IMR-90 (cell line): Measurements from ENCODE around the gene SEC24D. TPM values are rescaled to one million over a fixed set of nuclear protein-coding genes. Genes with fewer than 3 reads are reported as not detected.
A peak's percentile ranks its signal among the peaks of the same experiment; 100 is the strongest.

Experiments
- ATAC-seq: fragments of 200-7000 bp; cut with Tn5 transposase; 2 replicates; pipeline ENCODE4 v1.9.1; 2020; ENCODE audit warnings: low read depth, mild to moderate bottlenecking, moderate library complexity
- BruUV-seq: library from RNA; stranded (reverse); fragments of 400-500 nt; replicated peaks from 2 replicates; lab custom pipeline; 2021; lab: Mats Ljungman, UMichigan
- CTCF ChIA-PET: fragments of 300-600 bp; formaldehyde crosslinking; extraction: SDS; loops from one replicate; lab custom pipeline; 2021; ENCODE audit warnings: antibody characterized with exemption; lab: Yijun Ruan, JAX
- POLR2A ChIA-PET: fragments of 300-600 bp; sonication (Branson Sonifier 250); formaldehyde crosslinking; loops from one replicate; lab custom pipeline; 2022; ENCODE audit warnings: antibody characterized with exemption; ENCODE audit not compliant: unreplicated experiment; lab: Charles Lee
- DNase-seq: peaks from one replicate; pipeline ENCODE4 v3.0.0; 2013
- H2AFZ ChIP-seq: replicated peaks from 2 replicates; pipeline ENCODE3; 2013; ENCODE audit warnings: low read length, mild to moderate bottlenecking; ENCODE audit not compliant: poor library complexity
- H2AK5ac ChIP-seq: 2 replicates; pipeline ENCODE4 v1.6.1; 2013; ENCODE audit warnings: low read depth, low read length, inconsistent platforms
- H2AK9ac ChIP-seq: replicated peaks from 2 replicates; pipeline ENCODE3; 2013; ENCODE audit warnings: mild to moderate bottlenecking, low read depth, low read length, moderate library complexity; ENCODE audit not compliant: poor library complexity
- H2BK120ac ChIP-seq: 2 replicates; pipeline ENCODE4 v1.6.1; 2013; ENCODE audit warnings: low read depth, low read length, inconsistent platforms
- H2BK15ac ChIP-seq: 3 replicates; pipeline ENCODE4 v1.6.1; 2013; ENCODE audit warnings: low read depth, low read length, inconsistent platforms
- H2BK20ac ChIP-seq: 2 replicates; pipeline ENCODE4 v1.6.1; 2013; ENCODE audit warnings: low read depth, mild to moderate bottlenecking, inconsistent platforms, low read length, moderate library complexity
- H2BK5ac ChIP-seq: 2 replicates; pipeline ENCODE4 v1.6.1; 2013; ENCODE audit warnings: mild to moderate bottlenecking, low read depth, low read length, inconsistent platforms; ENCODE audit not compliant: poor library complexity, severe bottlenecking
- H3K14ac ChIP-seq: replicated peaks from 2 replicates; pipeline ENCODE4 v1.6.1; 2013; ENCODE audit warnings: low read depth, low read length, inconsistent platforms
- H3K18ac ChIP-seq: 2 replicates; pipeline ENCODE4 v1.6.1; 2013; ENCODE audit warnings: low read depth, low read length, control low read depth
- H3K23ac ChIP-seq: 2 replicates; pipeline ENCODE4 v1.6.1; 2013; ENCODE audit warnings: low read depth, low read length, inconsistent platforms
- H3K27ac ChIP-seq: 2 replicates; pipeline ENCODE4 v1.5.1; 2013; ENCODE audit warnings: mild to moderate bottlenecking, control low read depth, low read length; ENCODE audit not compliant: insufficient read depth
- H3K27me3 ChIP-seq: 2 replicates; pipeline ENCODE4 v1.6.1; 2013; ENCODE audit warnings: low read length; ENCODE audit not compliant: control insufficient read depth, insufficient read depth
- H3K36me3 ChIP-seq: 2 replicates; pipeline ENCODE4 v1.6.1; 2013; ENCODE audit warnings: low read length, mixed read lengths; ENCODE audit not compliant: control insufficient read depth, insufficient read depth
- H3K4ac ChIP-seq: 2 replicates; pipeline ENCODE4 v1.6.1; 2013; ENCODE audit warnings: low read depth, low read length, inconsistent platforms
- H3K4me1 ChIP-seq: 2 replicates; pipeline ENCODE4 v1.6.1; 2013; ENCODE audit warnings: low read length, mixed read lengths; ENCODE audit not compliant: control insufficient read depth, insufficient read depth
- H3K4me2 ChIP-seq: 2 replicates; pipeline ENCODE4 v1.6.1; 2013; ENCODE audit warnings: low read depth, mild to moderate bottlenecking, control low read depth, low read length, moderate library complexity
- H3K4me3 ChIP-seq: 2 replicates; pipeline ENCODE4 v1.5.1; 2013; ENCODE audit warnings: low read depth, mild to moderate bottlenecking, control low read depth, low read length, moderate library complexity; ENCODE audit not compliant: insufficient read depth
- H3K56ac ChIP-seq: 2 replicates; pipeline ENCODE4 v1.6.1; 2013; ENCODE audit warnings: low read length, inconsistent platforms; ENCODE audit not compliant: insufficient read depth; ENCODE audit errors: extremely low read depth
- H3K79me1 ChIP-seq, 2 experiments: 2 replicates each; pipeline ENCODE4 v1.6.1; 2013; ENCODE audit warnings: low read length in 2 of 2, inconsistent platforms in 1 of 2, low read depth in 1 of 2
- H3K9ac ChIP-seq: 2 replicates; pipeline ENCODE4 v1.6.1; 2013; ENCODE audit warnings: low read depth, low read length, control low read depth
- H3K9me1 ChIP-seq: 2 replicates; pipeline ENCODE4 v1.6.1; 2013; ENCODE audit warnings: low read length, inconsistent platforms; ENCODE audit not compliant: insufficient read depth
- H3K9me3 ChIP-seq: 2 replicates; pipeline ENCODE4 v1.6.1; 2013; ENCODE audit warnings: low read length; ENCODE audit not compliant: control insufficient read depth, insufficient read depth
- H4K20me1 ChIP-seq: 2 replicates; pipeline ENCODE4 v1.6.1; 2013; ENCODE audit warnings: low read length, inconsistent platforms; ENCODE audit not compliant: insufficient read depth
- H4K5ac ChIP-seq: 2 replicates; pipeline ENCODE4 v1.6.1; 2013; ENCODE audit warnings: mild to moderate bottlenecking, low read depth, low read length, control low read depth
- H4K8ac ChIP-seq, 2 experiments: 2 replicates each; pipeline ENCODE4 v1.6.1; 2013; ENCODE audit warnings: low read depth in 2 of 2, low read length in 2 of 2, control low read depth in 1 of 2, inconsistent platforms in 1 of 2
- H4K91ac ChIP-seq: 2 replicates; pipeline ENCODE4 v1.6.1; 2013; ENCODE audit warnings: low read depth, low read length, inconsistent platforms; ENCODE audit not compliant: insufficient read depth
- BHLHE40 ChIP-seq: fragments of 150-350 bp; IDR thresholded peaks from 2 replicates; pipeline ENCODE4 v1.6.1; 2016; ENCODE audit warnings: mild to moderate bottlenecking, low read depth, low read length
- FOS ChIP-seq: fragments of 150-350 bp; IDR thresholded peaks from 2 replicates; pipeline ENCODE4 v1.6.1; 2016; ENCODE audit warnings: low read depth, low read length
- MAZ ChIP-seq: IDR thresholded peaks from 2 replicates; pipeline ENCODE4 v1.6.1; 2012; ENCODE audit warnings: low read depth, mild to moderate bottlenecking, low read length, improper control_type of control experiment, moderate library complexity, borderline replicate concordance
- RAD21 ChIP-seq: IDR thresholded peaks from 2 replicates; pipeline ENCODE4 v1.6.1; 2012; ENCODE audit warnings: low read length, improper control_type of control experiment
- RFX5 ChIP-seq: IDR thresholded peaks from 2 replicates; pipeline ENCODE4 v1.8.0; 2012; ENCODE audit warnings: low read depth, mild to moderate bottlenecking, low read length, moderate library complexity
- SMC3 ChIP-seq: fragments of 150-350 bp; IDR thresholded peaks from 2 replicates; pipeline ENCODE4 v1.6.1; 2016; ENCODE audit warnings: low read depth, mild to moderate bottlenecking, antibody characterized with exemption, low read length, moderate library complexity
- dilution Hi-C: fragments of 300-500 bp; cut with HindIII; formaldehyde crosslinking; loops from one replicate; pipeline ENCODE4 v1.14.3; 2018; ENCODE audit warnings: low sequenced_read_pairs; ENCODE audit not compliant: unreplicated experiment
- in situ Hi-C: fragments of 300-500 bp; cut with MboI; formaldehyde crosslinking; loops from 3 replicates; pipeline ENCODE4 v1.14.3; 2019; ENCODE audit warnings: low sequenced_read_pairs, inconsistent platforms, mixed read lengths
- intact Hi-C: fragments of 100-400 bp; cut with micrococcal nuclease; formaldehyde crosslinking; loops from 2 replicates; pipeline ENCODE4 v1.10.0; 2022
- polyA plus RNA-seq, 3 experiments: library from polyadenylated mRNA; depleted of rRNA; stranded (reverse); fragments of >200 nt; gene quantifications; 2 replicates each; pipeline ENCODE4 v1.2.3, GENCODE V29; 2012; ENCODE audit warnings: low replicate concordance in 1 of 3
- total RNA-seq: library from RNA; depleted of rRNA; stranded (reverse); fragments of >200 nt; gene quantifications from 2 replicates; pipeline ENCODE4 v1.2.3, GENCODE V29; 2012
- TF ChIP-seq, protein P1 (sequence below): fragments of 150-350 bp; IDR thresholded peaks from 2 replicates; pipeline ENCODE4 v1.6.1; 2017; ENCODE audit warnings: mild to moderate bottlenecking, antibody characterized with exemption, low read length, low read depth
- TF ChIP-seq, protein P2 (sequence below): fragments of 150-350 bp; IDR thresholded peaks from 2 replicates; pipeline ENCODE4 v1.6.1; 2016; ENCODE audit warnings: low read depth, mild to moderate bottlenecking, low read length, moderate library complexity, borderline replicate concordance

The SEC24D gene
- total and polyA plus RNA-seq, 2 of the 4 experiments (the other 2 are of a cell fraction), result 93.2 to 111 TPM

DNA sequence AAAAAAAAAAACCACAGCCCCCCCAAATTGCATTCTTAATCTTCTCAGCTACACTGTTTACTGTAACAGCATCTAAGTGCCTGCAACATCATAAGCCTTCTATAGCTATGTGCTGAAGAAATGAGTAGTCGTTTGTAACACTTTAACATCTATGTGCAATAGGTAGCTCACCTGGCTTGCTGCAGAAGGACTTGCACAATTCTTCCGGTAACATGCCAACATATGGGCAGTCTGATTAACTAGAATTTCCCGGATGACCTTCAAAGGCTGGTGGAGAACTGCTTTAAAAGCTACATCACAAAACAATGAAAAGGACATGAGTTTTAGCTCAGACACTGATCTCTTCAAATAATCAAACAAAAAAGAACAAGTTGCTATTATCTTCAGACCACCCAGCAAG is 97.8 kb downstream of the SEC24D start (continued):
- TF ChIP-seq, protein P1, sequence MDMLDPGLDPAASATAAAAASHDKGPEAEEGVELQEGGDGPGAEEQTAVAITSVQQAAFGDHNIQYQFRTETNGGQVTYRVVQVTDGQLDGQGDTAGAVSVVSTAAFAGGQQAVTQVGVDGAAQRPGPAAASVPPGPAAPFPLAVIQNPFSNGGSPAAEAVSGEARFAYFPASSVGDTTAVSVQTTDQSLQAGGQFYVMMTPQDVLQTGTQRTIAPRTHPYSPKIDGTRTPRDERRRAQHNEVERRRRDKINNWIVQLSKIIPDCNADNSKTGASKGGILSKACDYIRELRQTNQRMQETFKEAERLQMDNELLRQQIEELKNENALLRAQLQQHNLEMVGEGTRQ, result no peak
- TF ChIP-seq RAD21, result no peak

DNA sequence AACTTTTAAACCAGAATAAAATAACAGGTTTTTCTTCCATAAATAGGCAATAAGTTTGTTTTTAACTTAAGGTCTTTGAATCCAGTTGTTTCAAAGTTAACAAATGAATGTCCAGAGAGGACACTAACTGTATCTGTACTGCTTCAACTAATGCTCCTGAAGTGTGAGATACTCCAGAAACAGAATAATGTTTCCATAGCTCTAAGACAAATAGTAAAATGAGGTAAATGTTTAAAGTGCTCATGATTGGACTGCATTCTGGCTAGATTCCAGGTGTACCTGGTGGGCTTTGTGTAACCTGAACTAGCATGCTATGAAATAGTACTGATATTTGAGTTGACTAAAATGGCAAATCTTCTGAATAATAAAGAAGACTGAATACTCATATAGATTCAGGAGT is 99.0 kb downstream of the SEC24D start:
- Histone ChIP-seq H4K91ac (no peak overlapping the region), H4K5ac (no peak overlapping the region), H2BK120ac (no peak overlapping the region), H3K36me3 (peaks cover 44% of the 10 kb centered on the region), H4K20me1 (peaks cover 6% of the 10 kb centered on the region; the same call in 1 of the 2 replicates), H3K79me1 (peaks cover 22 to 36% of the 10 kb centered on the region in 2 experiments), H3K9ac (no peak overlapping the region), H2AK9ac (no peak overlapping the region), H3K9me1 (0 out of 2 replicates have a peak, but pooled peaks cover 4% of the 10 kb centered on the region), H3K4me2 (no peak overlapping the region), H2BK5ac (peak overlapping the region; percentile 19), H2BK15ac (no peak overlapping the region), H3K27ac (no peak overlapping the region), H3K4ac (no peak overlapping the region), H2AK5ac (no peak overlapping the region), H2BK20ac (no peak overlapping the region), H2AFZ (no peak overlapping the region), H3K14ac (no peak overlapping the region), H3K4me1 (peaks cover 10% of the 10 kb centered on the region), H3K18ac (no peak overlapping the region), H3K9me3 (no peaks in the 10 kb centered on the region), H3K27me3 (no peaks in the 10 kb centered on the region), H3K56ac (no peak overlapping the region), H3K23ac (no peak overlapping the region), H4K8ac (no peak overlapping the region), H3K4me3 (no peak overlapping the region)
- ATAC-seq, result no peak
- no peak for DNase-seq
- TF ChIP-seq RFX5, result no peak
- TF ChIP-seq BHLHE40, result no peak
- no peak for TF ChIP-seq FOS
- no peak for TF ChIP-seq SMC3
- TF ChIP-seq, protein P2, sequence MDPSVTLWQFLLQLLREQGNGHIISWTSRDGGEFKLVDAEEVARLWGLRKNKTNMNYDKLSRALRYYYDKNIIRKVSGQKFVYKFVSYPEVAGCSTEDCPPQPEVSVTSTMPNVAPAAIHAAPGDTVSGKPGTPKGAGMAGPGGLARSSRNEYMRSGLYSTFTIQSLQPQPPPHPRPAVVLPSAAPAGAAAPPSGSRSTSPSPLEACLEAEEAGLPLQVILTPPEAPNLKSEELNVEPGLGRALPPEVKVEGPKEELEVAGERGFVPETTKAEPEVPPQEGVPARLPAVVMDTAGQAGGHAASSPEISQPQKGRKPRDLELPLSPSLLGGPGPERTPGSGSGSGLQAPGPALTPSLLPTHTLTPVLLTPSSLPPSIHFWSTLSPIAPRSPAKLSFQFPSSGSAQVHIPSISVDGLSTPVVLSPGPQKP, result no peak
- TF ChIP-seq MAZ, result no peak
- dilution Hi-C loops, result no loop called here
- in situ Hi-C loops, result no loop called here
- ChIA-PET CTCF (no interaction called here), POLR2A (no interaction called here)
- intact Hi-C loops, result no loop called here
- BruUV-seq, result no TSS peak
